GM12878 (cell line): ENCODE measurements around the gene CCDC14. TPM values are rescaled to one million over a fixed set of nuclear protein-coding genes. Genes with fewer than 3 reads are reported as not detected.

ENCODE experiments used
- ATAC-seq: fragments of 200-7000 bp; cut with Tn5 transposase; 3 replicates; pipeline ENCODE4 v1.9.1; 2020; ENCODE audit warnings: mild to moderate bottlenecking, moderate library complexity
- BruUV-seq: library from RNA; stranded (reverse); fragments of 400-500 nt; replicated peaks from 2 replicates; lab custom pipeline; 2021; lab: Mats Ljungman, UMichigan
- CTCF ChIA-PET: fragments of 300-600 bp; sonication (Branson Sonifier 250); formaldehyde crosslinking; extraction: SDS; loops from one replicate; lab custom pipeline; 2021; ENCODE audit warnings: inconsistent platforms; lab: Yijun Ruan, JAX
- POLR2A ChIA-PET: fragments of 350-600 bp; formaldehyde crosslinking; extraction: SDS; loops from one replicate; lab custom pipeline; 2021; ENCODE audit warnings: inconsistent platforms; lab: Charles Lee
- RAD21 ChIA-PET: fragments of 300-600 bp; sonication (Branson Sonifier 250); formaldehyde crosslinking; loops from one replicate; lab custom pipeline; 2023; ENCODE audit warnings: antibody characterized with exemption; ENCODE audit not compliant: unreplicated experiment; lab: Charles Lee
- SMC1A ChIA-PET: fragments of 300-600 bp; sonication (Branson Sonifier 250); formaldehyde crosslinking; loops from one replicate; lab custom pipeline; 2023; ENCODE audit not compliant: unreplicated experiment, uncharacterized antibody; lab: Charles Lee
- DNase-seq: peaks from one replicate; pipeline ENCODE4 v3.0.0-alpha.2; 2011; ENCODE audit warnings: low read depth, low spot score
- FAIRE-seq: peaks from 3 replicates; lab custom pipeline; 2011; peaks lifted over from hg19 to GRCh38; lab: Jason Lieb, UNC
- H2AFZ ChIP-seq: 2 replicates; pipeline ENCODE4 v1.6.0; 2011; ENCODE audit warnings: low read depth, low read length, control low read depth; ENCODE audit not compliant: control insufficient read depth
- H3K27ac ChIP-seq: 2 replicates; pipeline ENCODE4 v1.5.1; 2011; ENCODE audit warnings: control low read depth; ENCODE audit not compliant: control insufficient read depth, insufficient read depth
- H3K27me3 ChIP-seq, 2 experiments: replicated peaks in 1 of 2; 2 replicates each; pipeline versions ENCODE4 v1.6.0 to v1.6.1; 2011; ENCODE audit warnings: low read length in 1 of 2; ENCODE audit not compliant: control insufficient read depth in 2 of 2, insufficient read depth in 2 of 2
- H3K36me3 ChIP-seq, 2 experiments: 2 replicates each; pipeline ENCODE4 v1.5.1; 2011; ENCODE audit warnings: low read length in 1 of 2; ENCODE audit not compliant: control insufficient read depth in 2 of 2, insufficient read depth in 2 of 2
- H3K4me1 ChIP-seq: 2 replicates; pipeline ENCODE4 v1.6.1; 2011; ENCODE audit warnings: mild to moderate bottlenecking, low read length, moderate library complexity, mixed read lengths; ENCODE audit not compliant: control insufficient read depth, insufficient read depth
- H3K4me2 ChIP-seq: 2 replicates; pipeline ENCODE4 v1.6.0; 2011; ENCODE audit warnings: control low read depth; ENCODE audit not compliant: control insufficient read depth, insufficient read depth
- H3K4me3 ChIP-seq: fragments of 200-600 bp; sonication (generic); 2 replicates; pipeline ENCODE4 v1.5.1; 2016
- H3K79me2 ChIP-seq: 2 replicates; pipeline ENCODE4 v1.6.0; 2011; ENCODE audit warnings: low read length; ENCODE audit not compliant: control insufficient read depth, insufficient read depth
- H3K9ac ChIP-seq: 2 replicates; pipeline ENCODE4 v1.8.0; 2011; ENCODE audit warnings: low read length, control low read depth, mixed read lengths; ENCODE audit not compliant: control insufficient read depth, insufficient read depth
- H3K9me3 ChIP-seq: replicated peaks from 3 replicates; pipeline ENCODE4 v1.5.1; 2011; ENCODE audit warnings: mild to moderate bottlenecking, low read length; ENCODE audit not compliant: control insufficient read depth, insufficient read depth
- H4K20me1 ChIP-seq: 2 replicates; pipeline ENCODE4 v1.6.0; 2011; ENCODE audit not compliant: control insufficient read depth, insufficient read depth
- FOS ChIP-seq: IDR thresholded peaks from 3 replicates; pipeline ENCODE4 v1.6.1; 2011; ENCODE audit warnings: borderline replicate concordance; ENCODE audit not compliant: insufficient read length; ENCODE audit errors: extremely low read depth
- SIN3A ChIP-seq: IDR thresholded peaks from 2 replicates; pipeline ENCODE4 v1.6.1; 2012; ENCODE audit warnings: low read depth, low read length, improper control_type of control experiment
- SMC3 ChIP-seq: IDR thresholded peaks from 2 replicates; pipeline ENCODE4 v1.6.1; 2011; ENCODE audit warnings: low read length, improper control_type of control experiment, borderline replicate concordance
- STAT3 ChIP-seq: IDR thresholded peaks from 2 replicates; pipeline ENCODE4 v1.6.1; 2011; ENCODE audit warnings: low read depth, low read length, improper control_type of control experiment
- ZNF24 ChIP-seq: fragments of 450-650 bp; IDR thresholded peaks from 2 replicates; pipeline ENCODE4 v1.6.1; 2017; ENCODE audit warnings: antibody characterized with exemption, mild to moderate bottlenecking
- WGBS: methylation state at CpG from one replicate; pipeline ENCODE4 v1.1.6; 2016; ENCODE audit warnings: low lambda C conversion rate; ENCODE audit not compliant: insufficient replicate concordance, insufficient coverage; ENCODE audit errors: missing lambda C conversion rate; 5-methylcytosine and 5-hydroxymethylcytosine counted together
- in situ Hi-C: fragments of 300-500 bp; cut with MboI; formaldehyde crosslinking; loops from 9 replicates; pipeline ENCODE4 v1.14.3; 2018; ENCODE audit warnings: mixed read lengths
- intact Hi-C: fragments of 100-400 bp; cut with micrococcal nuclease; formaldehyde crosslinking; loops from one replicate; pipeline ENCODE4 v1.14.2; 2022; ENCODE audit not compliant: unreplicated experiment
- polyA plus RNA-seq, 11 experiments: library from polyadenylated mRNA; depleted of rRNA in 4 of 11; unstranded in 6 of 11; stranded (reverse) in 5 of 11; fragments of >200 nt; fragmentation: Nextera tagmentation in 4 of 11; fragmentation: Illumina TruSeq in 1 of 11; extraction: Ambion mirVana in 4 of 11; extraction: Trizol in 1 of 11; gene quantifications; 1 replicate in 1 of 11; 2 replicates in 10 of 11; pipeline versions ENCODE4 v1.2.1 to v1.2.3, GENCODE V29; 2011 to 2016; ENCODE audit warnings: inconsistent platforms in 2 of 11, missing spikeins in 2 of 11, low read depth in 1 of 11
- total RNA-seq, 4 experiments: library from RNA; depleted of rRNA in 3 of 4; stranded (reverse); fragments of >200 nt in 3 of 4; fragmentation: Illumina TruSeq in 1 of 4; extraction: Trizol in 1 of 4; gene quantifications; 2 replicates each; pipeline versions ENCODE4 v1.2.1 to v1.2.3, GENCODE V29; 2013 to 2021
- TF ChIP-seq, protein P1 (sequence below): fragments of 450-650 bp; IDR thresholded peaks from 2 replicates; pipeline ENCODE4 v1.6.1; 2018; ENCODE audit warnings: mild to moderate bottlenecking, low read depth, moderate library complexity; ENCODE audit not compliant: partially characterized antibody
- TF ChIP-seq, protein P2 (sequence below): IDR thresholded peaks from 2 replicates; pipeline ENCODE4 v1.6.1; 2012; ENCODE audit warnings: low read depth, low read length, improper control_type of control experiment
- TF ChIP-seq, protein P3 (sequence below): IDR thresholded peaks from 2 replicates; pipeline ENCODE4 v1.6.1; 2012; ENCODE audit warnings: low read depth, low read length, improper control_type of control experiment
- TF ChIP-seq, protein P4 (sequence below): IDR thresholded peaks from 2 replicates; pipeline ENCODE4 v1.6.1; 2011; ENCODE audit warnings: low read depth, low read length, improper control_type of control experiment, borderline replicate concordance
- TF ChIP-seq, protein P5 (sequence below): fragments of 450-650 bp; IDR thresholded peaks from 2 replicates; pipeline ENCODE4 v1.6.1; 2016; ENCODE audit warnings: mild to moderate bottlenecking, moderate library complexity, borderline replicate concordance

Gene CCDC14
- total and polyA plus RNA-seq, 10 of the 15 experiments (the other 5 are each of a cell fraction or from before 2014, with no cell fraction given) = 15.9 to 104 (median 43.0) TPM

DNA sequence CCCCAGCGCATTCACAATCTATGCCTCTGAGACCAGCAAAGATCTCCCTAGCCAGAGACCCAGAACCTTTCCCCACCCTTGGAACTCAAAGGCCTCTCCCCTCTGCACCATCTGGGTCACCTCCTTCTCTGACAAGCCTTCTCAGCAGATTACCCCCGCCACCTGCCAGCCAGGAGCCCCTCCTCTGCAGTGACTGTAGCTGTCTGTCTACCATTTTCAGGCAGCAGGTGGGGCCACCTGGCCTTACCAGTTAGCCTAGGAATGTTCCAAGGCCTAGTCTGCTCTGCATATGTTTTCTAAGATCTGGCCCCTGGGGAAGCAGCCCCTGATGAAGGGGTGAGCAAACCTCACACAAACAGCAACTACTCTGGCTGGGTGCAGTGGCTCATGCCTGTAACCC, 79.3 kb downstream of the CCDC14 start:
- DNase-seq (no peak), FAIRE-seq (no peak), ATAC-seq (no peak)
- H3K4me2 ChIP-seq = no peak overlapping the region
- H3K27ac ChIP-seq = no peak overlapping the region
- H3K4me3 ChIP-seq = no peak overlapping the region
- ChIA-PET RAD21 (no interaction called here), POLR2A (no interaction called here), SMC1A (no interaction called here), CTCF (no interaction called here)
- no peaks in the 10 kb centered on the region for H3K9me3 ChIP-seq
- H2AFZ ChIP-seq = no peak overlapping the region
- peaks cover 1 to 5% of the 10 kb centered on the region in 2 experiments; a peak in 2 of 4 replicates for H3K27me3 ChIP-seq
- H4K20me1 ChIP-seq = no peaks in the 10 kb centered on the region
- no TSS peak for BruUV-seq
- no peaks in the 10 kb centered on the region for H3K36me3 ChIP-seq
- H3K9ac ChIP-seq = no peak overlapping the region
- intact Hi-C loops = loop anchor here (5.0 kb wide), 1 partner anchor 101 kb away; no protein-coding TSS in a partner anchor
- in situ Hi-C loops = no loop called here
- no peaks in the 10 kb centered on the region for H3K4me1 ChIP-seq
- 57% methylated on average over 2 of the region's 2 CpGs for WGBS
- no peaks in the 10 kb centered on the region for H3K79me2 ChIP-seq
- TF ChIP-seq ZNF24 (no peak), STAT3 (no peak), SIN3A (no peak), SMC3 (no peak), FOS (no peak)
- TF ChIP-seq, protein P1, sequence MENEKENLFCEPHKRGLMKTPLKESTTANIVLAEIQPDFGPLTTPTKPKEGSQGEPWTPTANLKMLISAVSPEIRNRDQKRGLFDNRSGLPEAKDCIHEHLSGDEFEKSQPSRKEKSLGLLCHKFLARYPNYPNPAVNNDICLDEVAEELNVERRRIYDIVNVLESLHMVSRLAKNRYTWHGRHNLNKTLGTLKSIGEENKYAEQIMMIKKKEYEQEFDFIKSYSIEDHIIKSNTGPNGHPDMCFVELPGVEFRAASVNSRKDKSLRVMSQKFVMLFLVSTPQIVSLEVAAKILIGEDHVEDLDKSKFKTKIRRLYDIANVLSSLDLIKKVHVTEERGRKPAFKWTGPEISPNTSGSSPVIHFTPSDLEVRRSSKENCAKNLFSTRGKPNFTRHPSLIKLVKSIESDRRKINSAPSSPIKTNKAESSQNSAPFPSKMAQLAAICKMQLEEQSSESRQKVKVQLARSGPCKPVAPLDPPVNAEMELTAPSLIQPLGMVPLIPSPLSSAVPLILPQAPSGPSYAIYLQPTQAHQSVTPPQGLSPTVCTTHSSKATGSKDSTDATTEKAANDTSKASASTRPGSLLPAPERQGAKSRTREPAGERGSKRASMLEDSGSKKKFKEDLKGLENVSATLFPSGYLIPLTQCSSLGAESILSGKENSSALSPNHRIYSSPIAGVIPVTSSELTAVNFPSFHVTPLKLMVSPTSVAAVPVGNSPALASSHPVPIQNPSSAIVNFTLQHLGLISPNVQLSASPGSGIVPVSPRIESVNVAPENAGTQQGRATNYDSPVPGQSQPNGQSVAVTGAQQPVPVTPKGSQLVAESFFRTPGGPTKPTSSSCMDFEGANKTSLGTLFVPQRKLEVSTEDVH = no peak
- TF ChIP-seq, protein P2, sequence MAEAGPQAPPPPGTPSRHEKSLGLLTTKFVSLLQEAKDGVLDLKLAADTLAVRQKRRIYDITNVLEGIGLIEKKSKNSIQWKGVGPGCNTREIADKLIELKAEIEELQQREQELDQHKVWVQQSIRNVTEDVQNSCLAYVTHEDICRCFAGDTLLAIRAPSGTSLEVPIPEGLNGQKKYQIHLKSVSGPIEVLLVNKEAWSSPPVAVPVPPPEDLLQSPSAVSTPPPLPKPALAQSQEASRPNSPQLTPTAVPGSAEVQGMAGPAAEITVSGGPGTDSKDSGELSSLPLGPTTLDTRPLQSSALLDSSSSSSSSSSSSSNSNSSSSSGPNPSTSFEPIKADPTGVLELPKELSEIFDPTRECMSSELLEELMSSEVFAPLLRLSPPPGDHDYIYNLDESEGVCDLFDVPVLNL = no peak
- TF ChIP-seq, protein P3, sequence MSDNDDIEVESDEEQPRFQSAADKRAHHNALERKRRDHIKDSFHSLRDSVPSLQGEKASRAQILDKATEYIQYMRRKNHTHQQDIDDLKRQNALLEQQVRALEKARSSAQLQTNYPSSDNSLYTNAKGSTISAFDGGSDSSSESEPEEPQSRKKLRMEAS = no peak
- TF ChIP-seq, protein P4, sequence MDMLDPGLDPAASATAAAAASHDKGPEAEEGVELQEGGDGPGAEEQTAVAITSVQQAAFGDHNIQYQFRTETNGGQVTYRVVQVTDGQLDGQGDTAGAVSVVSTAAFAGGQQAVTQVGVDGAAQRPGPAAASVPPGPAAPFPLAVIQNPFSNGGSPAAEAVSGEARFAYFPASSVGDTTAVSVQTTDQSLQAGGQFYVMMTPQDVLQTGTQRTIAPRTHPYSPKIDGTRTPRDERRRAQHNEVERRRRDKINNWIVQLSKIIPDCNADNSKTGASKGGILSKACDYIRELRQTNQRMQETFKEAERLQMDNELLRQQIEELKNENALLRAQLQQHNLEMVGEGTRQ = no peak
- TF ChIP-seq, protein P5, sequence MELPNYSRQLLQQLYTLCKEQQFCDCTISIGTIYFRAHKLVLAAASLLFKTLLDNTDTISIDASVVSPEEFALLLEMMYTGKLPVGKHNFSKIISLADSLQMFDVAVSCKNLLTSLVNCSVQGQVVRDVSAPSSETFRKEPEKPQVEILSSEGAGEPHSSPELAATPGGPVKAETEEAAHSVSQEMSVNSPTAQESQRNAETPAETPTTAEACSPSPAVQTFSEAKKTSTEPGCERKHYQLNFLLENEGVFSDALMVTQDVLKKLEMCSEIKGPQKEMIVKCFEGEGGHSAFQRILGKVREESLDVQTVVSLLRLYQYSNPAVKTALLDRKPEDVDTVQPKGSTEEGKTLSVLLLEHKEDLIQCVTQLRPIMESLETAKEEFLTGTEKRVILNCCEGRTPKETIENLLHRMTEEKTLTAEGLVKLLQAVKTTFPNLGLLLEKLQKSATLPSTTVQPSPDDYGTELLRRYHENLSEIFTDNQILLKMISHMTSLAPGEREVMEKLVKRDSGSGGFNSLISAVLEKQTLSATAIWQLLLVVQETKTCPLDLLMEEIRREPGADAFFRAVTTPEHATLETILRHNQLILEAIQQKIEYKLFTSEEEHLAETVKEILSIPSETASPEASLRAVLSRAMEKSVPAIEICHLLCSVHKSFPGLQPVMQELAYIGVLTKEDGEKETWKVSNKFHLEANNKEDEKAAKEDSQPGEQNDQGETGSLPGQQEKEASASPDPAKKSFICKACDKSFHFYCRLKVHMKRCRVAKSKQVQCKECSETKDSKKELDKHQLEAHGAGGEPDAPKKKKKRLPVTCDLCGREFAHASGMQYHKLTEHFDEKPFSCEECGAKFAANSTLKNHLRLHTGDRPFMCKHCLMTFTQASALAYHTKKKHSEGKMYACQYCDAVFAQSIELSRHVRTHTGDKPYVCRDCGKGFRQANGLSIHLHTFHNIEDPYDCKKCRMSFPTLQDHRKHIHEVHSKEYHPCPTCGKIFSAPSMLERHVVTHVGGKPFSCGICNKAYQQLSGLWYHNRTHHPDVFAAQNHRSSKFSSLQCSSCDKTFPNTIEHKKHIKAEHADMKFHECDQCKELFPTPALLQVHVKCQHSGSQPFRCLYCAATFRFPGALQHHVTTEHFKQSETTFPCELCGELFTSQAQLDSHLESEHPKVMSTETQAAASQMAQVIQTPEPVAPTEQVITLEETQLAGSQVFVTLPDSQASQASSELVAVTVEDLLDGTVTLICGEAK = no peak
